ENCODE measurements around the gene MPRIP. TPM values are rescaled to one million over a fixed set of nuclear protein-coding genes. Genes with fewer than 3 reads are reported as not detected.
"Not testable (repeated sequence)": the region's sequence is repeated elsewhere in the genome, so short reads cannot be mapped to it uniquely, and the experiment has no call there.

MPRIP gene
- 95.9 TPM for polyA plus RNA-seq (2013, experiment 1 of 2)
- 94.7 TPM for polyA plus RNA-seq (2013, experiment 2 of 2)

- H2AK5ac ChIP-seq (ENCODE audit: low read length): no peak within 1 kb of the TSS
- H2BK15ac ChIP-seq (replicated peaks; ENCODE audit: low read depth): no peak within 1 kb of the TSS
- H4K8ac ChIP-seq (ENCODE audit: low read depth, low read length): no peak within 1 kb of the TSS
- H2BK5ac ChIP-seq (ENCODE audit: low read length): no peak within 1 kb of the TSS
- H3K18ac ChIP-seq (ENCODE audit: low read length): peak within 1 kb of the TSS; percentile 73
- no peaks in the 10 kb centered on the region for H3K27me3 ChIP-seq (ENCODE audit: insufficient read depth, low read length, poor library complexity)
- no peak for DNase-seq
- peaks cover 12% of the 10 kb centered on the region for H3K79me1 ChIP-seq (ENCODE audit: low read length)
- peak within 1 kb of the TSS; percentile 64 for H3K4ac ChIP-seq (ENCODE audit: low read depth, low read length)
- no peaks in the 10 kb centered on the region for H3K36me3 ChIP-seq (ENCODE audit: control insufficient read depth, insufficient read depth, low read length)
- H3K79me2 ChIP-seq (ENCODE audit: control insufficient read depth, insufficient read depth, low read length): peaks cover 42% of the 10 kb centered on the region
- H3K9ac ChIP-seq (ENCODE audit: low read length): peak within 1 kb of the TSS; percentile 93
- no peak within 1 kb of the TSS for H3K23ac ChIP-seq (ENCODE audit: low read length)
- H3K4me3 ChIP-seq (ENCODE audit: low read length): peak within 1 kb of the TSS; percentile 87
- no peak within 1 kb of the TSS for H2BK120ac ChIP-seq (ENCODE audit: low read depth, low read length)
- peaks cover 15% of the 10 kb centered on the region for H3K4me1 ChIP-seq (ENCODE audit: control insufficient read depth, low read depth, low read length)
- H4K5ac ChIP-seq (ENCODE audit: low read length): no peak within 1 kb of the TSS
- peak within 1 kb of the TSS; percentile 53 for H3K27ac ChIP-seq (ENCODE audit: low read depth, low read length)
- WGBS (ENCODE audit: extremely low coverage, insufficient coverage, low lambda C conversion rate): no CpG with 5 or more reads among the region's 67 CpGs
- peak within 1 kb of the TSS; percentile 94 for H3K56ac ChIP-seq (ENCODE audit: low read length)
- H3K4me2 ChIP-seq (ENCODE audit: low read length): peak within 1 kb of the TSS; percentile 98
Measured at GRCh38 chr17:17042384-17042736, at the start of gene MPRIP. MPRIP (plus strand) TSS chr17:17042457; CDS start chr17:17042849, 392 bp downstream.

GRCh38 chr17:16994631-16995030 lies 47.6 kb upstream of the MPRIP start:
- no peak overlapping the region for H3K23ac ChIP-seq (ENCODE audit: low read length)
- H3K4me1 ChIP-seq (ENCODE audit: control insufficient read depth, low read depth, low read length): no peaks in the 10 kb centered on the region
- no peak overlapping the region for H3K56ac ChIP-seq (ENCODE audit: low read length)
- H3K4ac ChIP-seq (ENCODE audit: low read depth, low read length): no peak overlapping the region
- no peak overlapping the region for H3K18ac ChIP-seq (ENCODE audit: low read length)
- DNase-seq: no peak
- H3K79me1 ChIP-seq (ENCODE audit: low read length): no peaks in the 10 kb centered on the region
- no peak overlapping the region for H2BK15ac ChIP-seq (replicated peaks; ENCODE audit: low read depth)
- H3K27ac ChIP-seq (ENCODE audit: low read depth, low read length): no peak overlapping the region
- no peak overlapping the region for H2AK5ac ChIP-seq (ENCODE audit: low read length)
- no peaks in the 10 kb centered on the region for H3K36me3 ChIP-seq (ENCODE audit: control insufficient read depth, insufficient read depth, low read length)
- no peak overlapping the region for H3K9ac ChIP-seq (ENCODE audit: low read length)
- WGBS (ENCODE audit: extremely low coverage, insufficient coverage, low lambda C conversion rate): no CpG with 5 or more reads among the region's 2 CpGs
- no peak overlapping the region for H4K5ac ChIP-seq (ENCODE audit: low read length)
- no peak overlapping the region for H2BK120ac ChIP-seq (ENCODE audit: low read depth, low read length)
- no peaks in the 10 kb centered on the region for H3K79me2 ChIP-seq (ENCODE audit: control insufficient read depth, insufficient read depth, low read length)
- no peak overlapping the region for H3K4me3 ChIP-seq (ENCODE audit: low read length)
- no peaks in the 10 kb centered on the region for H3K27me3 ChIP-seq (ENCODE audit: insufficient read depth, low read length, poor library complexity)
- H4K8ac ChIP-seq (ENCODE audit: low read depth, low read length): no peak overlapping the region
- H3K4me2 ChIP-seq (ENCODE audit: low read length): no peak overlapping the region
- H2BK5ac ChIP-seq (ENCODE audit: low read length): no peak overlapping the region

GRCh38 chr17:16995930-16996329 lies 46.3 kb upstream of the MPRIP start:
- H2AK5ac ChIP-seq (ENCODE audit: low read length): no peak overlapping the region
- H2BK120ac ChIP-seq (ENCODE audit: low read depth, low read length): no peak overlapping the region
- H3K27me3 ChIP-seq (ENCODE audit: insufficient read depth, low read length, poor library complexity): no peaks in the 10 kb centered on the region
- no peak overlapping the region for H4K5ac ChIP-seq (ENCODE audit: low read length)
- H3K79me2 ChIP-seq (ENCODE audit: control insufficient read depth, insufficient read depth, low read length): no peaks in the 10 kb centered on the region
- H3K36me3 ChIP-seq (ENCODE audit: control insufficient read depth, insufficient read depth, low read length): no peaks in the 10 kb centered on the region
- no peak for DNase-seq
- no peak overlapping the region for H3K9ac ChIP-seq (ENCODE audit: low read length)
- H2BK5ac ChIP-seq (ENCODE audit: low read length): no peak overlapping the region
- H3K4me1 ChIP-seq (ENCODE audit: control insufficient read depth, low read depth, low read length): no peaks in the 10 kb centered on the region
- no peak overlapping the region for H3K4me2 ChIP-seq (ENCODE audit: low read length)
- H3K79me1 ChIP-seq (ENCODE audit: low read length): no peaks in the 10 kb centered on the region
- no peak overlapping the region for H3K18ac ChIP-seq (ENCODE audit: low read length)
- H2BK15ac ChIP-seq (replicated peaks; ENCODE audit: low read depth): no peak overlapping the region
- H3K23ac ChIP-seq (ENCODE audit: low read length): no peak overlapping the region
- H3K27ac ChIP-seq (ENCODE audit: low read depth, low read length): no peak overlapping the region
- H3K4ac ChIP-seq (ENCODE audit: low read depth, low read length): no peak overlapping the region
- H3K4me3 ChIP-seq (ENCODE audit: low read length): no peak overlapping the region
- no peak overlapping the region for H4K8ac ChIP-seq (ENCODE audit: low read depth, low read length)
- no CpG with 5 or more reads among the region's 7 CpGs for WGBS (ENCODE audit: extremely low coverage, insufficient coverage, low lambda C conversion rate)
- H3K56ac ChIP-seq (ENCODE audit: low read length): no peak overlapping the region

DNA sequence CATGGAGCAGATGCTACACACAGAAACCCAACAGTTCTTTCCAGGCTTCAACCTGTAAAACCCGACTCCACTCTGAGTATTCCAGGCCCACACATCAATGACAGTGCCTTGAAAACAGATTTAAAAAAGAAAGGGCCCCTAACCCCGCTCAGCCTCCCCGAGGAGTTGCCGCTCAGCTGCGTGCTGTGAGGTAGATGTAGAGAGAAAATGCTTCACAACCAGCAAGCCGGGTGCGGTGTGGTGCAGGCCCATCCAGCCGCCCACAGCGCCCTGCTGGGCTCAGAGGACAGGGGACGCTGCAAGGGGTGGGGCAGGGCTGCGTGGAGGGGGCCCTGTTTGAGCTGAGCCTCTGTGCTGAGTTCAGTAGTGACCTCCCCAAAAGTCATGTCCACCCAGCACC lies 45.5 kb upstream of the MPRIP start:
- H3K27me3 ChIP-seq (ENCODE audit: insufficient read depth, low read length, poor library complexity); H2BK120ac ChIP-seq (ENCODE audit: low read depth, low read length): not testable (repeated sequence)

GRCh38 chr17:16997514-16998429 lies 44.5 kb upstream of the MPRIP start:
- H3K4me2 ChIP-seq (ENCODE audit: low read length): no peak overlapping the region
- no peak overlapping the region for H3K23ac ChIP-seq (ENCODE audit: low read length)
- no peaks in the 10 kb centered on the region for H3K27me3 ChIP-seq (ENCODE audit: insufficient read depth, low read length, poor library complexity)
- H3K4me3 ChIP-seq (ENCODE audit: low read length): no peak overlapping the region
- no peak overlapping the region for H4K8ac ChIP-seq (ENCODE audit: low read depth, low read length)
- H3K36me3 ChIP-seq (ENCODE audit: control insufficient read depth, insufficient read depth, low read length): no peaks in the 10 kb centered on the region
- no peak overlapping the region for H3K9ac ChIP-seq (ENCODE audit: low read length)
- no peak overlapping the region for H3K56ac ChIP-seq (ENCODE audit: low read length)
- no CpG with 5 or more reads among the region's 14 CpGs for WGBS (ENCODE audit: extremely low coverage, insufficient coverage, low lambda C conversion rate)
- H4K5ac ChIP-seq (ENCODE audit: low read length): no peak overlapping the region
- no peaks in the 10 kb centered on the region for H3K79me2 ChIP-seq (ENCODE audit: control insufficient read depth, insufficient read depth, low read length)
- DNase-seq: no peak
- H2BK120ac ChIP-seq (ENCODE audit: low read depth, low read length): no peak overlapping the region
- no peak overlapping the region for H2AK5ac ChIP-seq (ENCODE audit: low read length)
- no peak overlapping the region for H3K4ac ChIP-seq (ENCODE audit: low read depth, low read length)
- H3K18ac ChIP-seq (ENCODE audit: low read length): no peak overlapping the region
- H2BK5ac ChIP-seq (ENCODE audit: low read length): no peak overlapping the region
- H2BK15ac ChIP-seq (replicated peaks; ENCODE audit: low read depth): no peak overlapping the region
- H3K27ac ChIP-seq (ENCODE audit: low read depth, low read length): no peak overlapping the region
- H3K4me1 ChIP-seq (ENCODE audit: control insufficient read depth, low read depth, low read length): no peaks in the 10 kb centered on the region
- no peaks in the 10 kb centered on the region for H3K79me1 ChIP-seq (ENCODE audit: low read length)

More for the DNA sequence above, 45.5 kb upstream of the MPRIP start:
- no CpG with 5 or more reads among the region's 11 CpGs for WGBS (ENCODE audit: extremely low coverage, insufficient coverage, low lambda C conversion rate)
- DNase-seq; H2AK5ac ChIP-seq (ENCODE audit: low read length); H3K79me2 ChIP-seq (ENCODE audit: control insufficient read depth, insufficient read depth, low read length); H3K56ac ChIP-seq (ENCODE audit: low read length); H3K4me1 ChIP-seq (ENCODE audit: control insufficient read depth, low read depth, low read length); H3K4me3 ChIP-seq (ENCODE audit: low read length); H3K27ac ChIP-seq (ENCODE audit: low read depth, low read length); H3K23ac ChIP-seq (ENCODE audit: low read length); H3K9ac ChIP-seq (ENCODE audit: low read length); H3K4me2 ChIP-seq (ENCODE audit: low read length); H3K36me3 ChIP-seq (ENCODE audit: control insufficient read depth, insufficient read depth, low read length); H3K18ac ChIP-seq (ENCODE audit: low read length); H3K4ac ChIP-seq (ENCODE audit: low read depth, low read length); H2BK5ac ChIP-seq (ENCODE audit: low read length); H3K79me1 ChIP-seq (ENCODE audit: low read length); H2BK15ac ChIP-seq (replicated peaks; ENCODE audit: low read depth); H4K8ac ChIP-seq (ENCODE audit: low read depth, low read length); H4K5ac ChIP-seq (ENCODE audit: low read length): not testable (repeated sequence)
